ENCODE measurements around the gene FEM1C. TPM values are rescaled to one million over a fixed set of nuclear protein-coding genes. Genes with fewer than 3 reads are reported as not detected.

FEM1C gene
- total and polyA plus RNA-seq, 2 of the 4 experiments (the other 2 are of a cell fraction) = 6.3 to 21.5 TPM

- no CpG with 5 or more reads among the region's 2 CpGs for WGBS, 2 experiments (ENCODE audit: extremely low coverage in 2 of 2, insufficient read length in 1 of 2)
- H3K4me3 ChIP-seq (ENCODE audit: insufficient read depth, low read depth, low read length) = no peak overlapping the region
- DNase-seq (no peak), ATAC-seq (ENCODE audit: low read depth) (no peak)
- no peak overlapping the region for H2AFZ ChIP-seq (replicated peaks; ENCODE audit: low read length, poor library complexity)
- peaks cover 11 to 53% of the 10 kb centered on the region in 2 experiments; a peak in 3 of 4 replicates for H3K79me1 ChIP-seq (ENCODE audit: low read depth in 1 of 2, low read length in 2 of 2)
- no peak overlapping the region for H4K91ac ChIP-seq (ENCODE audit: insufficient read depth, low read depth, low read length)
- no TSS peak for BruUV-seq (replicated peaks)
- no peak overlapping the region for H2BK15ac ChIP-seq (ENCODE audit: low read depth, low read length)
- H2AK9ac ChIP-seq (replicated peaks; ENCODE audit: low read depth, low read length, poor library complexity) = no peak overlapping the region
- ChIA-PET CTCF (interaction anchor here (0.9 kb wide), 1 partner anchor 11 kb away, joined by 3 read pairs; no protein-coding TSS in a partner anchor), POLR2A (ENCODE audit: unreplicated experiment) (no interaction called here)
- no peak overlapping the region for H4K5ac ChIP-seq (ENCODE audit: low read depth, low read length)
- no peak overlapping the region for H3K23ac ChIP-seq (ENCODE audit: low read depth, low read length)
- peaks cover 3% of the 10 kb centered on the region; the same call in 1 of the 2 replicates for H3K9me3 ChIP-seq (ENCODE audit: control insufficient read depth, insufficient read depth, low read length)
- no peak overlapping the region for H2BK20ac ChIP-seq (ENCODE audit: low read depth, low read length)
- H2AK5ac ChIP-seq (ENCODE audit: low read depth, low read length) = no peak overlapping the region
- no peak overlapping the region for H4K8ac ChIP-seq (ENCODE audit: low read depth in 2 of 2, low read length in 2 of 2)
- TF ChIP-seq BHLHE40 (IDR thresholded peaks at IDR 0.05; ENCODE audit: low read depth, low read length) (no peak), RCOR1 (IDR thresholded peaks at IDR 0.05; ENCODE audit: insufficient replicate concordance, low read length) (no peak), MAFK (IDR thresholded peaks at IDR 0.05; ENCODE audit: low read depth, low read length) (peak; percentile 62)
- TF ChIP-seq, protein P1, sequence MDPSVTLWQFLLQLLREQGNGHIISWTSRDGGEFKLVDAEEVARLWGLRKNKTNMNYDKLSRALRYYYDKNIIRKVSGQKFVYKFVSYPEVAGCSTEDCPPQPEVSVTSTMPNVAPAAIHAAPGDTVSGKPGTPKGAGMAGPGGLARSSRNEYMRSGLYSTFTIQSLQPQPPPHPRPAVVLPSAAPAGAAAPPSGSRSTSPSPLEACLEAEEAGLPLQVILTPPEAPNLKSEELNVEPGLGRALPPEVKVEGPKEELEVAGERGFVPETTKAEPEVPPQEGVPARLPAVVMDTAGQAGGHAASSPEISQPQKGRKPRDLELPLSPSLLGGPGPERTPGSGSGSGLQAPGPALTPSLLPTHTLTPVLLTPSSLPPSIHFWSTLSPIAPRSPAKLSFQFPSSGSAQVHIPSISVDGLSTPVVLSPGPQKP (IDR thresholded peaks at IDR 0.05; ENCODE audit: borderline replicate concordance, low read depth, low read length) = no peak
- H3K4me1 ChIP-seq (ENCODE audit: control insufficient read depth, insufficient read depth, low read length) = peaks cover 6% of the 10 kb centered on the region
- no peak overlapping the region for H3K27ac ChIP-seq (ENCODE audit: insufficient read depth, low read length)
- no peak overlapping the region for H3K14ac ChIP-seq (replicated peaks; ENCODE audit: low read depth, low read length)
- peaks cover 3% of the 10 kb centered on the region; the same call in 1 of the 2 replicates for H4K20me1 ChIP-seq (ENCODE audit: insufficient read depth, low read length)
- H2BK5ac ChIP-seq (ENCODE audit: low read depth, low read length, poor library complexity, severe bottlenecking) = no peak overlapping the region
- intact Hi-C loops (cut with micrococcal nuclease) (no loop called here), in situ Hi-C loops (cut with MboI; ENCODE audit: low sequenced_read_pairs) (no loop called here), dilution Hi-C loops (cut with HindIII; ENCODE audit: low sequenced_read_pairs, unreplicated experiment) (no loop called here)
- 0 out of 2 replicates have a peak, but pooled peaks cover 2% of the 10 kb centered on the region for H3K36me3 ChIP-seq (ENCODE audit: control insufficient read depth, insufficient read depth, low read length)
- no peak overlapping the region for H3K4ac ChIP-seq (ENCODE audit: low read depth, low read length)
- H3K9me1 ChIP-seq (ENCODE audit: insufficient read depth, low read length) = no peaks in the 10 kb centered on the region
- H3K27me3 ChIP-seq (ENCODE audit: control insufficient read depth, insufficient read depth, low read length) = no peaks in the 10 kb centered on the region
- no peak overlapping the region for H3K18ac ChIP-seq (ENCODE audit: low read depth, low read length)
- H3K56ac ChIP-seq (ENCODE audit: extremely low read depth, insufficient read depth, low read length) = no peak overlapping the region
- H3K4me2 ChIP-seq (ENCODE audit: low read depth, low read length) = no peak overlapping the region
- H3K9ac ChIP-seq (ENCODE audit: low read depth, low read length) = no peak overlapping the region
- H2BK120ac ChIP-seq (ENCODE audit: low read depth, low read length) = no peak overlapping the region
Observed at GRCh38 chr5:115580941-115581340, 36.4 kb upstream of the FEM1C start.
